H9 (cell line): ENCODE data around the gene RRBP1. TPM values are rescaled to one million over a fixed set of nuclear protein-coding genes. Genes with fewer than 3 reads are reported as not detected.

Source experiments
- DNase-seq: peaks from one replicate; pipeline ENCODE4 v3.0.0-alpha.2; 2017
- H2AFZ ChIP-seq: one replicate; pipeline ENCODE4 v1.6.1; 2013; ENCODE audit warnings: mild to moderate bottlenecking, low read length, control low read depth, moderate library complexity
- H2AK5ac ChIP-seq: 2 replicates; pipeline ENCODE4 v1.6.1; 2013; ENCODE audit warnings: low read length, control low read depth, mixed read lengths; ENCODE audit not compliant: insufficient read length
- H2BK120ac ChIP-seq: one replicate; pipeline ENCODE4 v1.6.1; 2013; ENCODE audit warnings: low read depth, mild to moderate bottlenecking, low read length, control low read depth, inconsistent platforms; ENCODE audit not compliant: poor library complexity, severe bottlenecking
- H2BK12ac ChIP-seq: 2 replicates; pipeline ENCODE4 v1.6.1; 2013; ENCODE audit warnings: low read length, control low read depth, mixed read lengths, low read depth; ENCODE audit not compliant: insufficient read length
- H2BK15ac ChIP-seq: 2 replicates; pipeline ENCODE4 v1.6.1; 2013; ENCODE audit warnings: low read depth, low read length, control low read depth
- H2BK20ac ChIP-seq: one replicate; pipeline ENCODE4 v1.6.1; 2013; ENCODE audit warnings: low read depth, mild to moderate bottlenecking, low read length, control low read depth, inconsistent platforms; ENCODE audit not compliant: poor library complexity, severe bottlenecking
- H2BK5ac ChIP-seq: 2 replicates; pipeline ENCODE4 v1.6.1; 2013; ENCODE audit warnings: low read length, control low read depth, mixed read lengths; ENCODE audit not compliant: insufficient read length
- H3K14ac ChIP-seq: 2 replicates; pipeline ENCODE4 v1.6.1; 2013; ENCODE audit warnings: low read length, control low read depth; ENCODE audit not compliant: insufficient read depth
- H3K18ac ChIP-seq: 2 replicates; pipeline ENCODE4 v1.6.1; 2013; ENCODE audit warnings: low read depth, mild to moderate bottlenecking, mixed read lengths, low read length, control low read depth; ENCODE audit not compliant: insufficient read length
- H3K23ac ChIP-seq: 2 replicates; pipeline ENCODE4 v1.6.1; 2013; ENCODE audit warnings: low read length, control low read depth, mixed read lengths, low read depth; ENCODE audit not compliant: insufficient read length
- H3K23me2 ChIP-seq: 2 replicates; pipeline ENCODE4 v1.6.1; 2013; ENCODE audit warnings: low read depth, mild to moderate bottlenecking, mixed read lengths, low read length, control low read depth; ENCODE audit not compliant: insufficient read length, poor library complexity, severe bottlenecking
- H3K27ac ChIP-seq: 2 replicates; pipeline ENCODE4 v1.5.1; 2013; ENCODE audit warnings: low read length, control low read depth, mixed read lengths, low read depth; ENCODE audit not compliant: insufficient read length
- H3K27me3 ChIP-seq: 2 replicates; pipeline ENCODE4 v1.6.1; 2013; ENCODE audit warnings: low read length, control low read depth, inconsistent platforms; ENCODE audit not compliant: insufficient read depth
- H3K4ac ChIP-seq: 2 replicates; pipeline ENCODE4 v1.6.1; 2013; ENCODE audit warnings: low read depth, mild to moderate bottlenecking, control low read depth, inconsistent platforms, low read length, moderate library complexity
- H3K4me1 ChIP-seq: 2 replicates; pipeline ENCODE4 v1.6.1; 2013; ENCODE audit warnings: low read length, control low read depth, inconsistent platforms; ENCODE audit not compliant: insufficient read depth
- H3K4me2 ChIP-seq: 2 replicates; pipeline ENCODE4 v1.6.1; 2013; ENCODE audit warnings: low read length, control low read depth, mixed read lengths; ENCODE audit not compliant: insufficient read length, insufficient read depth
- H3K56ac ChIP-seq: 2 replicates; pipeline ENCODE4 v1.6.1; 2013; ENCODE audit warnings: low read depth, mild to moderate bottlenecking, mixed read lengths, low read length, control low read depth; ENCODE audit not compliant: insufficient read length
- H3K79me1 ChIP-seq: 2 replicates; pipeline ENCODE4 v1.6.1; 2013; ENCODE audit warnings: low read depth, mild to moderate bottlenecking, moderate library complexity, low read length, control low read depth, inconsistent platforms; ENCODE audit not compliant: insufficient read depth, poor library complexity, severe bottlenecking
- H3K79me2 ChIP-seq: 2 replicates; pipeline ENCODE4 v1.6.1; 2013; ENCODE audit warnings: low read length, control low read depth, inconsistent platforms; ENCODE audit not compliant: insufficient read depth
- H3K9ac ChIP-seq: 2 replicates; pipeline ENCODE4 v1.6.1; 2013; ENCODE audit warnings: low read length, control low read depth, mixed read lengths; ENCODE audit not compliant: insufficient read length; ENCODE audit errors: extremely low read depth
- H3K9me3 ChIP-seq: one replicate; pipeline ENCODE4 v1.6.1; 2013; ENCODE audit warnings: low read depth, low read length, inconsistent platforms; ENCODE audit not compliant: control insufficient read depth
- H3T11ph ChIP-seq: one replicate; pipeline ENCODE4 v1.6.1; 2013; ENCODE audit warnings: mild to moderate bottlenecking, low read length, control low read depth, inconsistent platforms
- H4K20me1 ChIP-seq: one replicate; pipeline ENCODE4 v1.6.1; 2013; ENCODE audit not compliant: control insufficient read depth, insufficient read length, insufficient read depth
- H4K5ac ChIP-seq: 2 replicates; pipeline ENCODE4 v1.6.1; 2013; ENCODE audit warnings: low read depth, mild to moderate bottlenecking, mixed read lengths, low read length, control low read depth; ENCODE audit not compliant: insufficient read length
- H4K8ac ChIP-seq: replicated peaks from 2 replicates; pipeline ENCODE4 v1.6.1; 2013; ENCODE audit warnings: low read length, control low read depth, mixed read lengths, low read depth; ENCODE audit not compliant: insufficient read length
- H4K91ac ChIP-seq: 2 replicates; pipeline ENCODE4 v1.6.1; 2013; ENCODE audit warnings: low read depth, mild to moderate bottlenecking, moderate library complexity, mixed read lengths, low read length, control low read depth; ENCODE audit not compliant: insufficient read length
- H3K27ac Mint-ChIP-seq, 3 experiments: 2 replicates in 2 of 3; 3 replicates in 1 of 3; pipeline ENCODE4 v1.8.0; 2020 to 2021; ENCODE audit warnings: mixed read lengths in 3 of 3, mild to moderate bottlenecking in 1 of 3, moderate library complexity in 1 of 3
- H3K27me3 Mint-ChIP-seq: 2 replicates; pipeline ENCODE4 v1.8.0; 2021; ENCODE audit warnings: low read depth, mild to moderate bottlenecking, moderate library complexity, mixed read lengths
- H3K36me3 Mint-ChIP-seq, 3 experiments: 2 replicates in 2 of 3; 3 replicates in 1 of 3; pipeline ENCODE4 v1.8.0; 2020 to 2021; ENCODE audit warnings: low read depth in 3 of 3, mixed read lengths in 3 of 3; ENCODE audit not compliant: insufficient read depth in 1 of 3
- H3K4me1 Mint-ChIP-seq, 2 experiments: 2 replicates each; pipeline ENCODE4 v1.8.0; 2020; ENCODE audit warnings: mixed read lengths in 2 of 2
- H3K4me3 Mint-ChIP-seq, 2 experiments: 2 replicates in 1 of 2; 3 replicates in 1 of 2; pipeline ENCODE4 v1.8.0; 2020 to 2021; ENCODE audit warnings: mild to moderate bottlenecking in 2 of 2, mixed read lengths in 2 of 2, moderate library complexity in 1 of 2
- H3K9me3 Mint-ChIP-seq, 2 experiments: 2 replicates in 1 of 2; 3 replicates in 1 of 2; pipeline ENCODE4 v1.8.0; 2020; ENCODE audit warnings: mild to moderate bottlenecking in 2 of 2, mixed read lengths in 2 of 2, moderate library complexity in 1 of 2
- WGBS: extraction: QIAGEN DNeasy Blood & Tissue Kit; methylation state at CpG from one replicate; pipeline ENCODE4 v1.1.7; 2013; ENCODE audit warnings: missing lambda C conversion rate, low lambda C conversion rate, mixed read lengths; ENCODE audit not compliant: insufficient read length; ENCODE audit errors: extremely low coverage; 5-methylcytosine and 5-hydroxymethylcytosine counted together
- total RNA-seq: library from RNA; stranded (reverse); gene quantifications from 2 replicates; pipeline ENCODE4 v1.2.1, GENCODE V29; 2021
- TF ChIP-seq, protein P1 (sequence below): fragments of 200-600 bp; sonication (generic); conservative IDR thresholded peaks from 3 replicates; pipeline ENCODE4 v1.8.0; 2021; ENCODE audit warnings: antibody characterized with exemption, mild to moderate bottlenecking

RRBP1 gene
- total RNA-seq, 1 experiment from 2014 or later: 97.8 TPM

GRCh38 chr20:17643531-17644188 lies 38.4 kb downstream of the RRBP1 start:
- H3T11ph ChIP-seq: no peak overlapping the region
- no peak overlapping the region for H2BK12ac ChIP-seq
- peaks cover 7% of the 10 kb centered on the region for H3K79me1 ChIP-seq
- no peak overlapping the region for H2BK120ac ChIP-seq
- no peak overlapping the region for H3K23ac ChIP-seq
- no peak overlapping the region for H2BK15ac ChIP-seq
- no peak overlapping the region for H4K8ac ChIP-seq
- no peak overlapping the region for H2BK20ac ChIP-seq
- H3K56ac ChIP-seq: no peak overlapping the region
- H2AFZ ChIP-seq: no peak overlapping the region
- H4K20me1 ChIP-seq: no peaks in the 10 kb centered on the region
- no peak overlapping the region for H2AK5ac ChIP-seq
- H3K27ac ChIP-seq: no peak overlapping the region
- H4K91ac ChIP-seq: no peak overlapping the region
- peak overlapping the region; percentile 46; the same call in 1 of the 2 replicates for H3K14ac ChIP-seq
- WGBS: no CpG with 5 or more reads among the region's 10 CpGs
- H3K4me1 ChIP-seq: no peaks in the 10 kb centered on the region
- no peak overlapping the region for H3K4me3 Mint-ChIP-seq
- no peak overlapping the region for H3K4ac ChIP-seq
- no peak overlapping the region for H3K4me2 ChIP-seq
- TF ChIP-seq, protein P1, sequence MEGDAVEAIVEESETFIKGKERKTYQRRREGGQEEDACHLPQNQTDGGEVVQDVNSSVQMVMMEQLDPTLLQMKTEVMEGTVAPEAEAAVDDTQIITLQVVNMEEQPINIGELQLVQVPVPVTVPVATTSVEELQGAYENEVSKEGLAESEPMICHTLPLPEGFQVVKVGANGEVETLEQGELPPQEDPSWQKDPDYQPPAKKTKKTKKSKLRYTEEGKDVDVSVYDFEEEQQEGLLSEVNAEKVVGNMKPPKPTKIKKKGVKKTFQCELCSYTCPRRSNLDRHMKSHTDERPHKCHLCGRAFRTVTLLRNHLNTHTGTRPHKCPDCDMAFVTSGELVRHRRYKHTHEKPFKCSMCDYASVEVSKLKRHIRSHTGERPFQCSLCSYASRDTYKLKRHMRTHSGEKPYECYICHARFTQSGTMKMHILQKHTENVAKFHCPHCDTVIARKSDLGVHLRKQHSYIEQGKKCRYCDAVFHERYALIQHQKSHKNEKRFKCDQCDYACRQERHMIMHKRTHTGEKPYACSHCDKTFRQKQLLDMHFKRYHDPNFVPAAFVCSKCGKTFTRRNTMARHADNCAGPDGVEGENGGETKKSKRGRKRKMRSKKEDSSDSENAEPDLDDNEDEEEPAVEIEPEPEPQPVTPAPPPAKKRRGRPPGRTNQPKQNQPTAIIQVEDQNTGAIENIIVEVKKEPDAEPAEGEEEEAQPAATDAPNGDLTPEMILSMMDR: no peak
- H2BK5ac ChIP-seq: no peak overlapping the region
- no peaks in the 10 kb centered on the region for H3K27me3 Mint-ChIP-seq
- no peaks in the 10 kb centered on the region for H3K23me2 ChIP-seq
- DNase-seq: no peak
- H3K4me1 Mint-ChIP-seq: peaks cover 11 to 33% of the 10 kb centered on the region in 2 experiments
- no peak overlapping the region for H4K5ac ChIP-seq
- no peaks in the 10 kb centered on the region for H3K9me3 ChIP-seq
- no peak overlapping the region for H3K18ac ChIP-seq
- peak overlapping the region in 1 of 3 experiments; percentile 92; a peak in 3 of 7 replicates for H3K27ac Mint-ChIP-seq
- H3K9ac ChIP-seq: no peak overlapping the region
- H3K9me3 Mint-ChIP-seq: no peaks in the 10 kb centered on the region
- H3K27me3 ChIP-seq: no peaks in the 10 kb centered on the region
- H3K36me3 Mint-ChIP-seq: peaks cover 15 to 18% (median 16%) of the 10 kb centered on the region in 3 experiments; a peak in 6 of 7 replicates
- peaks cover 14% of the 10 kb centered on the region; the same call in 1 of the 2 replicates for H3K79me2 ChIP-seq
